Measurements from ENCODE around the gene METTL15.
"Not testable (repeated sequence)": the region's sequence is repeated elsewhere in the genome, so short reads cannot be mapped to it uniquely, and the experiment has no call there.

The METTL15 gene

GRCh38 chr11:28168718-28169117, 60.5 kb downstream of the METTL15 start:
- no peak overlapping the region for H3K4me3 ChIP-seq
- no peak overlapping the region for H3K27ac ChIP-seq

- Histone ChIP-seq H3K27ac (no peak overlapping the region), H3K4me3 (no peak overlapping the region)
Observed at GRCh38 chr11:28169816-28170215, 61.6 kb downstream of the METTL15 start.

- Histone ChIP-seq H3K27ac (no peak overlapping the region), H3K4me3 (no peak overlapping the region)
Observed at GRCh38 chr11:28170759-28171158, 62.6 kb downstream of the METTL15 start.

- H3K27ac ChIP-seq = no peak overlapping the region
Observed at GRCh38 chr11:28176351-28176750, 68.2 kb downstream of the METTL15 start.

GRCh38 chr11:28195449-28195848, 87.3 kb downstream of the METTL15 start:
- Histone ChIP-seq H3K4me3 (no peak overlapping the region), H3K27ac (no peak overlapping the region)

More at GRCh38 chr11:28176351-28176750, 68.2 kb downstream of the METTL15 start:
- no peak overlapping the region for H3K4me3 ChIP-seq

- no peak overlapping the region for H3K27ac ChIP-seq
- no peak overlapping the region for H3K4me3 ChIP-seq
Observed at GRCh38 chr11:28209906-28210305, 101.7 kb downstream of the METTL15 start.

- H3K27ac ChIP-seq, H3K4me3 ChIP-seq: not testable (repeated sequence)
Observed at GRCh38 chr11:28222063-28222462, 113.9 kb downstream of the METTL15 start.

- no peak overlapping the region for H3K27ac ChIP-seq
- H3K4me3 ChIP-seq = no peak overlapping the region
Observed at GRCh38 chr11:28223577-28223976, 115.4 kb downstream of the METTL15 start.

GRCh38 chr11:28223994-28224393, 115.8 kb downstream of the METTL15 start:
- no peak overlapping the region for H3K4me3 ChIP-seq
- no peak overlapping the region for H3K27ac ChIP-seq

- Histone ChIP-seq H3K27ac (no peak overlapping the region), H3K4me3 (no peak overlapping the region)
Observed at GRCh38 chr11:28227460-28227859, 119.3 kb downstream of the METTL15 start.

GRCh38 chr11:28228196-28228895, 120.2 kb downstream of the METTL15 start:
- Histone ChIP-seq H3K27ac (no peak overlapping the region), H3K4me3 (no peak overlapping the region)

- H3K4me3 ChIP-seq = no peak overlapping the region
Observed at GRCh38 chr11:28231475-28231874, 123.3 kb downstream of the METTL15 start.

GRCh38 chr11:28232649-28233048, 124.5 kb downstream of the METTL15 start:
- no peak overlapping the region for H3K4me3 ChIP-seq
- no peak overlapping the region for H3K27ac ChIP-seq

More at GRCh38 chr11:28231475-28231874, 123.3 kb downstream of the METTL15 start:
- H3K27ac ChIP-seq = no peak overlapping the region

GRCh38 chr11:28241760-28242159, 133.6 kb downstream of the METTL15 start:
- H3K27ac ChIP-seq = no peak overlapping the region

GRCh38 chr11:28242596-28242995, 134.4 kb downstream of the METTL15 start:
- Histone ChIP-seq H3K4me3 (no peak overlapping the region), H3K27ac (no peak overlapping the region)

More at GRCh38 chr11:28241760-28242159, 133.6 kb downstream of the METTL15 start:
- no peak overlapping the region for H3K4me3 ChIP-seq

GRCh38 chr11:28243061-28243460, 134.9 kb downstream of the METTL15 start:
- Histone ChIP-seq H3K27ac (no peak overlapping the region), H3K4me3 (no peak overlapping the region)

GRCh38 chr11:28243581-28243980, 135.4 kb downstream of the METTL15 start:
- Histone ChIP-seq H3K4me3 (no peak overlapping the region), H3K27ac (no peak overlapping the region)

GRCh38 chr11:28245131-28245530, 136.9 kb downstream of the METTL15 start:
- H3K27ac ChIP-seq = no peak overlapping the region
- H3K4me3 ChIP-seq = no peak overlapping the region

- H3K27ac ChIP-seq = no peak overlapping the region
Observed at GRCh38 chr11:28250192-28250591, 142.0 kb downstream of the METTL15 start.

GRCh38 chr11:28251257-28251656, 143.1 kb downstream of the METTL15 start:
- no peak overlapping the region for H3K4me3 ChIP-seq
- H3K27ac ChIP-seq = no peak overlapping the region

More at GRCh38 chr11:28250192-28250591, 142.0 kb downstream of the METTL15 start:
- no peak overlapping the region for H3K4me3 ChIP-seq

- H3K27ac ChIP-seq = no peak overlapping the region
- H3K4me3 ChIP-seq = no peak overlapping the region
Observed at GRCh38 chr11:28257761-28258160, 149.6 kb downstream of the METTL15 start.

Measured in skin epidermis (tissue), 12 donors.